GM21423 (cell line): Measurements from ENCODE around the gene MLYCD.

ENCODE experiments used
- ATAC-seq: cut with Tn5 transposase; IDR thresholded peaks from one replicate; pipeline ENCODE4 v1.9.1; 2021; ENCODE audit warnings: mild to moderate bottlenecking, moderate library complexity; ENCODE audit not compliant: unreplicated experiment

The MLYCD gene

GRCh38 chr16:83925095-83925905, 26.4 kb downstream of the MLYCD start:
- no peak for ATAC-seq

GRCh38 chr16:83925957-83926725, 27.2 kb downstream of the MLYCD start:
- no peak for ATAC-seq

GRCh38 chr16:83926726-83927397, 27.9 kb downstream of the MLYCD start:
- ATAC-seq = no peak

GRCh38 chr16:83928341-83929055, 29.6 kb downstream of the MLYCD start:
- ATAC-seq = no peak

GRCh38 chr16:83929811-83930555, 31.1 kb downstream of the MLYCD start:
- no peak for ATAC-seq

- no peak for ATAC-seq
Observed at GRCh38 chr16:83930730-83931500, 32.0 kb downstream of the MLYCD start.

GRCh38 chr16:83931556-83931955, 32.6 kb downstream of the MLYCD start:
- ATAC-seq = no peak

GRCh38 chr16:83932304-83932703, 33.4 kb downstream of the MLYCD start:
- ATAC-seq = no peak

GRCh38 chr16:83932955-83933673, 34.2 kb downstream of the MLYCD start:
- ATAC-seq = no peak

GRCh38 chr16:83933885-83934683, 35.2 kb downstream of the MLYCD start:
- ATAC-seq = no peak

- no peak for ATAC-seq
Observed at GRCh38 chr16:83934684-83934977, 35.7 kb downstream of the MLYCD start.

- ATAC-seq = no peak
Observed at GRCh38 chr16:83935005-83935857, 36.3 kb downstream of the MLYCD start.

GRCh38 chr16:83935858-83936255, 36.9 kb downstream of the MLYCD start:
- no peak for ATAC-seq

- ATAC-seq = no peak
Observed at GRCh38 chr16:83936581-83937165, 37.8 kb downstream of the MLYCD start.

GRCh38 chr16:83937267-83937666, 38.4 kb downstream of the MLYCD start:
- no peak for ATAC-seq

- no peak for ATAC-seq
Observed at GRCh38 chr16:83937922-83938885, 39.3 kb downstream of the MLYCD start.
